HEK293 (cell line): ENCODE measurements around the gene CMIP.

Experiments
- CTCF ChIP-seq: fragments of 450-650 bp; formaldehyde crosslinking; IDR thresholded peaks from 2 replicates; pipeline ENCODE4 v1.5.1; 2016; ENCODE audit warnings: missing biosample characterization, missing genetic modification characterization
- TRIM28 ChIP-seq: IDR thresholded peaks from 2 replicates; pipeline ENCODE4 v1.6.1; 2011; ENCODE audit warnings: low read length, control low read depth, borderline replicate concordance
- ZNF132 ChIP-seq: fragments of 450-650 bp; formaldehyde crosslinking; IDR thresholded peaks from 2 replicates; pipeline ENCODE4 v1.5.1; 2017; ENCODE audit warnings: missing biosample characterization, missing genetic modification characterization, borderline replicate concordance
- ZNF138 ChIP-seq: fragments of 450-650 bp; formaldehyde crosslinking; IDR thresholded peaks from 2 replicates; pipeline ENCODE4 v1.5.1; 2016; ENCODE audit warnings: missing biosample characterization, missing genetic modification characterization, borderline replicate concordance
- ZNF157 ChIP-seq: fragments of 450-650 bp; formaldehyde crosslinking; IDR thresholded peaks from 2 replicates; pipeline ENCODE4 v1.5.1; 2016; ENCODE audit warnings: missing biosample characterization, missing genetic modification characterization
- ZNF274 ChIP-seq, 2 experiments: fragments of 200-500 bp in 1 of 2; fragments of 450-650 bp in 1 of 2; sonication (Bioruptor generic) in 1 of 2; formaldehyde crosslinking in 1 of 2; IDR thresholded peaks; 2 replicates each; pipeline versions ENCODE4 v1.5.1 to v1.6.1; 2014 to 2016; ENCODE audit warnings: borderline replicate concordance in 1 of 2, inconsistent platforms in 1 of 2, low read length in 1 of 2, missing biosample characterization in 1 of 2, missing genetic modification characterization in 1 of 2
- ZNF558 ChIP-seq: fragments of 450-650 bp; formaldehyde crosslinking; IDR thresholded peaks from 2 replicates; pipeline ENCODE4 v1.5.1; 2016; ENCODE audit warnings: missing biosample characterization, missing genetic modification characterization
- ZNF629 ChIP-seq: fragments of 450-650 bp; formaldehyde crosslinking; IDR thresholded peaks from 2 replicates; pipeline ENCODE4 v1.5.1; 2017; ENCODE audit warnings: missing biosample characterization, missing genetic modification characterization
- TF ChIP-seq, protein P1 (sequence below): fragments of 450-650 bp; formaldehyde crosslinking; IDR thresholded peaks from 2 replicates; pipeline ENCODE4 v1.5.1; 2017; ENCODE audit warnings: missing biosample characterization, missing genetic modification characterization

DNA sequence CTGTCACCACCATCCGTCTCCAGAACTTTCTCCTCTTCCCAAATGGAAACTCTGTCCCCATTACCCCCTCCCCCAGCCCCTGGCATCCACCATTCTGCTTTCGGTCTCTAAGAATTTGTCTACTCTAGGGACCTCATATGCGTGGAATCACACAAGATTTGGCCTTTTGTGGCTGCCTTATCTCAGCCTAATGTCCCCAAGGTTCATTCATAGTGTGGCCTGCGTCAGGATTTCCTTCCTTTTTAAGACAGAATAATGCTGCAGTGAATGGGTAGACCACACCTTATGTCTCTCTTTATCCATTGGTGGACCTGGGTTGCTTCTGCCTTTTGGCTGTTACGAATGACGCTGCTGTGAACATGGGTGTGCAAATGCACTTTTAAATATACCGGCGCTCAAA lies 194.7 kb downstream of the CMIP start:
- TF ChIP-seq TRIM28, result no peak
- TF ChIP-seq ZNF132, result no peak
- no peak for TF ChIP-seq ZNF629 (tag by site-specific recombination)
- no peak for TF ChIP-seq ZNF274 (IDR thresholded peaks at IDR 0.05; ENCODE audit: low read length)
- TF ChIP-seq ZNF274 (tag by site-specific recombination; IDR thresholded peaks at IDR 0.05; ENCODE audit: borderline replicate concordance), result no peak
- TF ChIP-seq CTCF (tag by site-specific recombination), result no peak
- TF ChIP-seq, protein P1, sequence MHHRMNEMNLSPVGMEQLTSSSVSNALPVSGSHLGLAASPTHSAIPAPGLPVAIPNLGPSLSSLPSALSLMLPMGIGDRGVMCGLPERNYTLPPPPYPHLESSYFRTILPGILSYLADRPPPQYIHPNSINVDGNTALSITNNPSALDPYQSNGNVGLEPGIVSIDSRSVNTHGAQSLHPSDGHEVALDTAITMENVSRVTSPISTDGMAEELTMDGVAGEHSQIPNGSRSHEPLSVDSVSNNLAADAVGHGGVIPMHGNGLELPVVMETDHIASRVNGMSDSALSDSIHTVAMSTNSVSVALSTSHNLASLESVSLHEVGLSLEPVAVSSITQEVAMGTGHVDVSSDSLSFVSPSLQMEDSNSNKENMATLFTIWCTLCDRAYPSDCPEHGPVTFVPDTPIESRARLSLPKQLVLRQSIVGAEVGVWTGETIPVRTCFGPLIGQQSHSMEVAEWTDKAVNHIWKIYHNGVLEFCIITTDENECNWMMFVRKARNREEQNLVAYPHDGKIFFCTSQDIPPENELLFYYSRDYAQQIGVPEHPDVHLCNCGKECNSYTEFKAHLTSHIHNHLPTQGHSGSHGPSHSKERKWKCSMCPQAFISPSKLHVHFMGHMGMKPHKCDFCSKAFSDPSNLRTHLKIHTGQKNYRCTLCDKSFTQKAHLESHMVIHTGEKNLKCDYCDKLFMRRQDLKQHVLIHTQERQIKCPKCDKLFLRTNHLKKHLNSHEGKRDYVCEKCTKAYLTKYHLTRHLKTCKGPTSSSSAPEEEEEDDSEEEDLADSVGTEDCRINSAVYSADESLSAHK (tag by site-specific recombination), result no peak
- TF ChIP-seq ZNF558, result no peak
- no peak for TF ChIP-seq ZNF157 (tag by site-specific recombination)
- TF ChIP-seq ZNF138, result no peak
